Glutamatergic neuron (in vitro differentiated cells): ENCODE measurements around the gene CFL2. TPM values are rescaled to one million over a fixed set of nuclear protein-coding genes. Genes with fewer than 3 reads are reported as not detected.

Experiments
- DNase-seq: peaks from one replicate; pipeline ENCODE4 v3.0.0; 2022
- H3K27ac Mint-ChIP-seq: one replicate; pipeline ENCODE4 v1.8.0; 2020; ENCODE audit warnings: mild to moderate bottlenecking, mixed read lengths, inconsistent platforms; ENCODE audit not compliant: unreplicated experiment
- H3K27me3 Mint-ChIP-seq: one replicate; pipeline ENCODE4 v1.8.0; 2020; ENCODE audit warnings: mild to moderate bottlenecking, moderate library complexity, mixed read lengths, inconsistent platforms; ENCODE audit not compliant: unreplicated experiment
- H3K36me3 Mint-ChIP-seq: one replicate; pipeline ENCODE4 v1.8.0; 2020; ENCODE audit warnings: mild to moderate bottlenecking, mixed read lengths, inconsistent platforms; ENCODE audit not compliant: unreplicated experiment
- H3K4me1 Mint-ChIP-seq: one replicate; pipeline ENCODE4 v1.8.0; 2020; ENCODE audit warnings: mild to moderate bottlenecking, low read depth, mixed read lengths, inconsistent platforms; ENCODE audit not compliant: unreplicated experiment
- H3K4me3 Mint-ChIP-seq: one replicate; pipeline ENCODE4 v1.8.0; 2020; ENCODE audit warnings: mild to moderate bottlenecking, mixed read lengths, inconsistent platforms; ENCODE audit not compliant: unreplicated experiment
- H3K9me3 Mint-ChIP-seq: one replicate; pipeline ENCODE4 v1.8.0; 2020; ENCODE audit warnings: mild to moderate bottlenecking, moderate library complexity, mixed read lengths, inconsistent platforms; ENCODE audit not compliant: unreplicated experiment
- total RNA-seq: library from RNA; stranded (reverse); fragmentation: NEBNext Ultra II Directional; extraction: Animal tissue kit (Norgen Biotek cat#: 25700); gene quantifications from one replicate; pipeline ENCODE4 v1.2.1, GENCODE V29; 2021; ENCODE audit not compliant: unreplicated experiment
- TF ChIP-seq, protein P1 (sequence below): fragments of 200-600 bp; sonication (generic); IDR thresholded peaks from one replicate; pipeline ENCODE4 v1.5.0; 2021; ENCODE audit not compliant: partially characterized antibody, unreplicated experiment

CFL2 gene
- total RNA-seq, 1 donor from 2014 or later = 57.6 TPM

DNA sequence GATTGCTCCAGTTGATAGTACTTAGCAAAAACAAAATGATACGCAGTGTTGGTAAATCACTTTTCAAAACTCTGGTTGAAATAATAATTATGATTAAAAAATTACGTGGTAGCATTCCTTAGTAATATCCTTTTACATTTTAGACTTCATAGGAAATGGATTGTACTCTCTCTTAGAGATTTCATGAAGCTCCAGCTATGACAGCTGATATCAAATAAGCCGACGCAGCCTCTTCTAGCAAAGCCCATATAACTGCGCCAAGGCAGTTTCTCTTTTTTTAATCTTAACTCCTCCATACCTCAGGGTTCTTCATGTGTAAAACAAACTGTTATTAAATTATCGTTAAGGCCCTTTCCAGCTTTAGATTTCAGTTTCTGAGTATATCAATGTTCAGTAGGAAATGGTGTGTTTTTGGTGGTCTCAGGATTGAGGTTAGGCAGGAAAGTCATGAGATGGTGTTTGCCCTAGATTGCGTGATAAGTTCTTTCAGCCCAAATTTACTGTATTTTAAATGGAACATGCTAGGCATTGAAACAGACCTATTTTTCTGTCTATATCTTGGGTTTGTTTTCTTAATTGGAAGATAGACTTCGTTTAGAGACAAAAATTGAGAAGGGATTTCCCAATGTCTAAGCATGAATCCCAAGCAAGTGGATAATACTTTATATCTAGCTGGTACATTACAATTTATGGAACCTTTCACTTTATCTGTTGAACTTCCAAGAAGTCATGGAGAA, 902 bp upstream of the CFL2 start:
- no peaks in the 10 kb centered on the region for H3K27me3 Mint-ChIP-seq
- H3K9me3 Mint-ChIP-seq = peaks cover 3% of the 10 kb centered on the region

DNA sequence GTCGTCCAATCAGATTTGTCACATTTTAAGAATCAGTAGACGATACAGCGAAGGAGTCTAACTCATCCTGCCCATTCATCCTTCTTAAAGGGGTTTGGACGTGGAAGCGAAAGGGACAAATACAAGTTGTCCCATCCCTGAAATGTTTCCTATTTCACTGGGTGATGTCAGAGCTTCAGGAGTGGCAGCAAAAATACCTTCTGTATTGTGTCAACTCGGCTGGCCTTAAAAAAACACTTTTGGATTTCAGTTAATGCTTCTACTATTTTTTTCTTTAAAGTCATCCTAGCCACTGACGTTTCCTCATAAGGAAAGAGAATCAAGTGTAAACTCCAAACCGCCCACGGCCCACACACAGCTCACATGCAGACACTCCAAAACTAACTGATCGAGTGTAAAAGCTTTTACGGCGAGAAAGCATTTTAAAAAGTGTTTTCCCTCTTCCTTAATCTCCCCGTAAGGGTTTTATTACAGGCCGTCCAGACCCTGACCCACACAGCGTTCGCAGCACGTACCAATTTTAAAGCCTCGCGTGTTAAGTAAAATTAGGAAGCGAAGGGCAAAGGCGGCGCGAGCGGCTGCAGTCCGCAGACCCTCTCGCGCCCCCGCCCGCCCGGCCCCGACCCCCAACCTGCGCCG, 593 bp downstream of the CFL2 start:
- peak; percentile 15 for DNase-seq
- no peaks in the 10 kb centered on the region for H3K27me3 Mint-ChIP-seq
- H3K27ac Mint-ChIP-seq = peak overlapping the region; percentile 81
- TF ChIP-seq, protein P1, sequence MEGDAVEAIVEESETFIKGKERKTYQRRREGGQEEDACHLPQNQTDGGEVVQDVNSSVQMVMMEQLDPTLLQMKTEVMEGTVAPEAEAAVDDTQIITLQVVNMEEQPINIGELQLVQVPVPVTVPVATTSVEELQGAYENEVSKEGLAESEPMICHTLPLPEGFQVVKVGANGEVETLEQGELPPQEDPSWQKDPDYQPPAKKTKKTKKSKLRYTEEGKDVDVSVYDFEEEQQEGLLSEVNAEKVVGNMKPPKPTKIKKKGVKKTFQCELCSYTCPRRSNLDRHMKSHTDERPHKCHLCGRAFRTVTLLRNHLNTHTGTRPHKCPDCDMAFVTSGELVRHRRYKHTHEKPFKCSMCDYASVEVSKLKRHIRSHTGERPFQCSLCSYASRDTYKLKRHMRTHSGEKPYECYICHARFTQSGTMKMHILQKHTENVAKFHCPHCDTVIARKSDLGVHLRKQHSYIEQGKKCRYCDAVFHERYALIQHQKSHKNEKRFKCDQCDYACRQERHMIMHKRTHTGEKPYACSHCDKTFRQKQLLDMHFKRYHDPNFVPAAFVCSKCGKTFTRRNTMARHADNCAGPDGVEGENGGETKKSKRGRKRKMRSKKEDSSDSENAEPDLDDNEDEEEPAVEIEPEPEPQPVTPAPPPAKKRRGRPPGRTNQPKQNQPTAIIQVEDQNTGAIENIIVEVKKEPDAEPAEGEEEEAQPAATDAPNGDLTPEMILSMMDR = no peak
- H3K9me3 Mint-ChIP-seq = peaks cover 3% of the 10 kb centered on the region
- H3K36me3 Mint-ChIP-seq = no peaks in the 10 kb centered on the region
- peaks cover 9% of the 10 kb centered on the region for H3K4me1 Mint-ChIP-seq
- peak overlapping the region; percentile 93 for H3K4me3 Mint-ChIP-seq

More for the DNA sequence above, 902 bp upstream of the CFL2 start:
- no peaks in the 10 kb centered on the region for H3K36me3 Mint-ChIP-seq
- DNase-seq = no peak
- H3K4me1 Mint-ChIP-seq = peaks cover 9% of the 10 kb centered on the region
- peak overlapping the region; percentile 15 for H3K27ac Mint-ChIP-seq
- TF ChIP-seq, protein P1 = no peak
- peak overlapping the region; percentile 58 for H3K4me3 Mint-ChIP-seq

DNA sequence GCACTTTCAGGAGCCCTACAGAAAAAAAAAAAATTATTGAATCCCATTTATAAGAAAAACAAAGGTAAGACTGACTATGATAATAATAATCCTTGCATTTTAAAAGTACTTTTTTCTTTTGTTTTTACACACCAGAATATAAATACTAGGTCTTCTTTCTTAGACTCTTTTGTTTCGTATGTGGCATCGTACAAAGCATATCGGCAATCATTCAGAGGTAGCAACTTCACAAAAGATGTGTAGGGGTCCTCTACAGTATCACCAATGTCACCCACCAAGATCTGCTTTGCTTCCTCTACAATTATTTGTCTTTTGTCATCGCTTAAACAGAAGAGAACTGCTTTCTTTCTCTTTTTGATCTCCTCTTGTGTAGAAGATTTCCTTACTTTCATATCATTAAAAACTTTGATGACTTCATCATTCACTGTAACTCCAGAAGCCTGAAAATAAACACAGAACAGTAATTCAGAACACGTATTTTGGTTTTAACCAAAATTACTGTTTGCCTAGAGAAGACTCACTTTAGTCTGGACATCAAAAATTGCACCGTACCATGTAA, 1.2 kb downstream of the CFL2 start:
- peak overlapping the region; percentile 81 for H3K27ac Mint-ChIP-seq

GRCh38 chr14:34711796-34712712, 2.3 kb downstream of the CFL2 start:
- no peaks in the 10 kb centered on the region for H3K27me3 Mint-ChIP-seq
- no peak overlapping the region for H3K27ac Mint-ChIP-seq
- TF ChIP-seq, protein P1 = no peak
- no peaks in the 10 kb centered on the region for H3K36me3 Mint-ChIP-seq
- peaks cover 3% of the 10 kb centered on the region for H3K9me3 Mint-ChIP-seq
- no peak for DNase-seq
- H3K4me3 Mint-ChIP-seq = peak overlapping the region; percentile 93
- H3K4me1 Mint-ChIP-seq = peaks cover 9% of the 10 kb centered on the region

More for the DNA sequence above, 1.2 kb downstream of the CFL2 start:
- TF ChIP-seq, protein P1 = no peak
- H3K4me3 Mint-ChIP-seq = peak overlapping the region; percentile 93
- DNase-seq = no peak
- peaks cover 3% of the 10 kb centered on the region for H3K9me3 Mint-ChIP-seq
- H3K27me3 Mint-ChIP-seq = no peaks in the 10 kb centered on the region
- H3K4me1 Mint-ChIP-seq = peaks cover 9% of the 10 kb centered on the region
- no peaks in the 10 kb centered on the region for H3K36me3 Mint-ChIP-seq
